ENCODE data around the gene PEAK1. TPM values are rescaled to one million over a fixed set of nuclear protein-coding genes. Genes with fewer than 3 reads are reported as not detected.
A peak's percentile ranks its signal among the peaks of the same experiment; 100 is the strongest.

PEAK1 gene
- 10 to 100 TPM; 16.2 to 16.6 TPM for total RNA-seq

DNA sequence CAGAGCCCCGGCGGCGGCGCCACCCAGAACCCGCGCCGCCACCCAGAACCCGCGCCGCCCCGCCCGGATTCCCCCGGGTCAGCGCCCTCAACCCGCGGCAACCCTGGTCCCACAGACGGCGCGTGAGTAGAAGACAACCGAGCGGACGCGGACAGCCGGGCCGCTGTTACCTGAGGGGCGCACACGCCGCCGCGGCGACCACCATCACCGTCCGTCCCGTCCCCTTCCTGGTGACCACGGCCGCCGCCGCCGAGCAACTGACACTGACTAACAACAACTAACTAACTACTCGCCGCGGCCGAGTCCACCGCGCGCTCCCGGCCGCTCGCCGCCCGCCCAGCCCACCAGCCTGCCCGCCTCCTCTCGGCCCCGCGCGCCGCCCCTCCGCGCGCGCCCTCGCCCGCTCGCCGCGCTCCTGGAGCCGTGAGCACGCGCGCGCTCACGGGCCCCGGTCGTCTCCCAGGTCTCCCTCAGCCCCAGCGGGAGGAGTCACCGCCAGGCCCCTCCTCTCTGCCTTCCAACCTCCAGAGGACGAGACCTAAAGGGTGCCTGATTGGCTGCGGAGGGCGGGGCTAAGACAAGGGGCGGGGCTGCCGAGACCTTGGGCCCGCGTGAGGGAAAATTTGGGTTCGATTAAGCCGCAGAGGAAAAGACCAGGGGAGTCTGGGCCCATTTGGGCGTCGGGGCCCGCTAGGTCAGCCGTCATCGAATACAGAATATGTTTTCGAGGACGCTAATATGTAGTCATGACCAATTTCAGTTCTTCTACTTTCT is at the start of gene PEAK1:
PEAK1 (minus strand) TSS at position 269 of the 774 bp plus-strand sequence. CDS start 238,178 bp downstream, outside the sequence.
- peak within 1 kb of the TSS; percentile 97 for H3K27ac Mint-ChIP-seq
- ATAC-seq (replicated peaks) = peak; percentile 99
- H3K27me3 Mint-ChIP-seq = no peaks in the 10 kb centered on the region
- peaks cover 12% of the 10 kb centered on the region for H3K4me1 Mint-ChIP-seq
- H3K4me3 Mint-ChIP-seq = peak within 1 kb of the TSS; percentile 99
- H3K36me3 Mint-ChIP-seq (ENCODE audit: low read depth) = peaks cover 1% of the 10 kb centered on the region
- H3K9me3 Mint-ChIP-seq = no peaks in the 10 kb centered on the region

GRCh38 chr15:77468896-77469295 is 49.0 kb upstream of the PEAK1 start:
- Mint-ChIP-seq H3K9me3 (no peaks in the 10 kb centered on the region), H3K4me1 (no peaks in the 10 kb centered on the region), H3K4me3 (no peak overlapping the region), H3K27ac (no peak overlapping the region), H3K36me3 (ENCODE audit: low read depth) (peaks cover 82% of the 10 kb centered on the region), H3K27me3 (no peaks in the 10 kb centered on the region)
- ATAC-seq (replicated peaks) = no peak

DNA sequence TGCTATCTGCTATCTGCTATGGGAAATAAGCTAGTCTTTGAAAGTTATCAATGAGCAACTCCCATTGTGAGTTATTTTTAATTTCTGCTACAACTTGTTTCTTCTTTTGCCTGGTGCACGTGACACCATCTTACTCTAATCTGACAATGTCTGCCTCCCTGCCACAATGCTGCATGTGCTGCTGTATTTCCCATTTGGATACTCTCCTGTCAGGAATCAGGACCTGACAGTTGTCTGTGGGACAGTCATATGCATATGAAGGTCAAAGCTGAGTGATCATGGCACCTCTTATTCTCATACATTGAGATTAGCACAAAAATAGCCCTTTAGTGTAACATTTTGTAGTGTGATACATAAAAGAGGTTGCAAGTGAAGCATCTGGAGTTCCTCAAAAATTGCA is 46.6 kb upstream of the PEAK1 start:
- ATAC-seq (replicated peaks) = no peak
- H3K36me3 Mint-ChIP-seq (ENCODE audit: low read depth) = peaks cover 59% of the 10 kb centered on the region
- no peaks in the 10 kb centered on the region for H3K9me3 Mint-ChIP-seq
- no peak overlapping the region for H3K27ac Mint-ChIP-seq
- no peaks in the 10 kb centered on the region for H3K4me1 Mint-ChIP-seq
- no peak overlapping the region for H3K4me3 Mint-ChIP-seq
- H3K27me3 Mint-ChIP-seq = no peaks in the 10 kb centered on the region

DNA sequence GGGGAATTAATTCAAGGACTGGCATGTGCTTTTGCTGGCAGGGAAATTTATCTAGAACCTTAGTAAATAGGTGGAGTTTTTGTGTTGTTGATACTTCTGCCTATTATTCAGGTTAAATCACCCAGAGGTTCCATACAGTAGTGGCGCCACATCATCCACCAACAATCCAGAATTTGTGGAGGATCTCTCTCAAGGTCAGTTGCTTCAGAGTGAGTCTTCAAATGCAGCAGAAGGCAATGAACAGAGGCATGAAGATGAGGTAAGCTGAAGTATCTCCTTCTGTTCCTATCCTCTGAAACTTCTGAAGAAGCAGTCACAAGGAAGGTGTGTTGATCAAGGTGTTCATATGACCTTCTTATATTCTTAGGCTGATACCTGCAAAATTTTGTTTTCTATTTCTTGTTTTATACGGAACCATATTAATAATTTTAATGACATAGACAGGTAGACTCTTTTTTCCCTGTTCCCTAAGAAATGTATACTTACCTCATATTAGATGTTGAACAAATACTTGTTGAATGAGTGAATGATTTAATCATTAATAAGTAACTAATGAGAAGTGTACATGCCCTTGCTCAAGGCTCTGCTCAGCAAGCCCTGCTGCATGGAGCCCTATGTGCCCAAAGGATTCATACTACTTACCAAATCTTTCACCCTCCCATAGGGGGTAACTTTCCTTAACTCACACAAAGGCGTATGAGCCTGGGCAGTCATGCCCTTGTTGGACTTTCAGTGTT is 44.4 kb upstream of the PEAK1 start:
- Mint-ChIP-seq H3K36me3 (ENCODE audit: low read depth) (peaks cover 61% of the 10 kb centered on the region), H3K27ac (no peak overlapping the region), H3K4me1 (peaks cover 5% of the 10 kb centered on the region), H3K4me3 (no peak overlapping the region), H3K9me3 (no peaks in the 10 kb centered on the region), H3K27me3 (no peaks in the 10 kb centered on the region)
- no peak for ATAC-seq (replicated peaks)

GRCh38 chr15:77461486-77461885 is 41.6 kb upstream of the PEAK1 start:
- H3K4me3 Mint-ChIP-seq = no peak overlapping the region
- peaks cover 41% of the 10 kb centered on the region for H3K36me3 Mint-ChIP-seq (ENCODE audit: low read depth)
- H3K4me1 Mint-ChIP-seq = peaks cover 16% of the 10 kb centered on the region
- ATAC-seq (replicated peaks) = no peak
- no peak overlapping the region for H3K27ac Mint-ChIP-seq
- no peaks in the 10 kb centered on the region for H3K27me3 Mint-ChIP-seq
- H3K9me3 Mint-ChIP-seq = no peaks in the 10 kb centered on the region

GRCh38 chr15:77459031-77459430 is 39.1 kb upstream of the PEAK1 start:
- H3K36me3 Mint-ChIP-seq (ENCODE audit: low read depth) = peaks cover 29% of the 10 kb centered on the region
- H3K4me1 Mint-ChIP-seq = peaks cover 23% of the 10 kb centered on the region
- H3K9me3 Mint-ChIP-seq = no peaks in the 10 kb centered on the region
- H3K4me3 Mint-ChIP-seq = no peak overlapping the region
- H3K27ac Mint-ChIP-seq = peak overlapping the region; percentile 14
- no peak for ATAC-seq (replicated peaks)
- H3K27me3 Mint-ChIP-seq = no peaks in the 10 kb centered on the region

GRCh38 chr15:77457905-77458265 is 38.0 kb upstream of the PEAK1 start:
- Mint-ChIP-seq H3K9me3 (no peaks in the 10 kb centered on the region), H3K27me3 (no peaks in the 10 kb centered on the region), H3K4me1 (peaks cover 23% of the 10 kb centered on the region), H3K27ac (no peak overlapping the region), H3K36me3 (ENCODE audit: low read depth) (peaks cover 29% of the 10 kb centered on the region), H3K4me3 (no peak overlapping the region)
- no peak for ATAC-seq (replicated peaks)

DNA sequence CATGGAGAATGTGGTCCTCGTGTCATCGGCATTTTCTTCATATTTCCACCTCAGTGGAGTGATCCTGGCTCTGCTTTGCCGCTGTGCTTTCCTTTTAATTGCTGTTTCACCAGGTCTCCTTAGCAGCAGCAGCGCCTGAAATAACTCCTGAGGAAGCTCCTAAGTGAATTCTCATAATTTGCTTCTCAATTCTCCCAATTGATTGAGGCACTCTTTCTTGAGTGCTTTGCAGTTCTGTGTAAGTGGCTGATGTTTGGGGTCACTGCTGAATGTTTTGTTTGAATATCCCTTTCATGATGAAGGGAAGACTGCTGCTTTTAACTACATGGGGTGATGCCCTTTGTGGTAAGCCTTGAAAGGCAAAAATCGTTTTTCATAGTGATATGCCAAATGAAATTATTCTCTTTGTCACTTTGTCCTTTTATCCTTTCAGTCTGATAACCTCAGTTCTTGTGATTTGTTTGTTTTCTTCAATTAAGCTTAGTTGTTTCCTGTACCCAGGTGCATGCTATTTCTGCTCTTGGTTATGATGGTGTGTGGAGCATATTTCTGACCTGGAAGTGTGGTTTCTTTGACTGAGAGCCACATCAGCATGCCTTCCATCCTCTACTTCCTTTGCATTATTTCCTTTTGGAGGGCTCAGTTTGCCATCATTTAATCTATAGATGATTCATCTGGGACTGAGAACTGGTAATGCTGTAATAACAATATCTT is 37.4 kb upstream of the PEAK1 start:
- Mint-ChIP-seq H3K4me1 (peaks cover 23% of the 10 kb centered on the region), H3K36me3 (ENCODE audit: low read depth) (peaks cover 29% of the 10 kb centered on the region), H3K4me3 (no peak overlapping the region), H3K27ac (no peak overlapping the region), H3K27me3 (no peaks in the 10 kb centered on the region), H3K9me3 (no peaks in the 10 kb centered on the region)
- ATAC-seq (replicated peaks) = peak; percentile 44

DNA sequence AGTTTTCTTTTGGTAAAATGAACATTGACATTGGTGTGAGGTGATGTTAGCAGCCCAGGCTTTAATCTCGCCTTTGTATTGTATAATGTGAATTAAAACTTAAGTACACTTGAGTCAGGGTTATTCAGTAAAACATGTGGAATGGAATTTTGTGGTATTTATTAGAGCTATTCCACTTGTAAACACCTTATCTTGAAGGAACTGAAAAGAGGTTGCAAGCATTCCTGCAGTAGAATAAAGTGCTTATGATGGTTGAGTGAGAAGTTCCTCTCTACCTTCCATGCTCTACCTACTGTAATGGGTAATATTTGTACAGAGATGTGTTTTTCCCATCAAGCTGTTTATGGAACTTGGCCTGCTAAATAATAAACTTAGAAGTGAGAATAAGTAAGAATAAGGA is 36.8 kb upstream of the PEAK1 start:
- Mint-ChIP-seq H3K4me3 (no peak overlapping the region), H3K4me1 (peaks cover 23% of the 10 kb centered on the region), H3K36me3 (ENCODE audit: low read depth) (peaks cover 29% of the 10 kb centered on the region), H3K27ac (no peak overlapping the region), H3K27me3 (no peaks in the 10 kb centered on the region), H3K9me3 (no peaks in the 10 kb centered on the region)
- no peak for ATAC-seq (replicated peaks)

DNA sequence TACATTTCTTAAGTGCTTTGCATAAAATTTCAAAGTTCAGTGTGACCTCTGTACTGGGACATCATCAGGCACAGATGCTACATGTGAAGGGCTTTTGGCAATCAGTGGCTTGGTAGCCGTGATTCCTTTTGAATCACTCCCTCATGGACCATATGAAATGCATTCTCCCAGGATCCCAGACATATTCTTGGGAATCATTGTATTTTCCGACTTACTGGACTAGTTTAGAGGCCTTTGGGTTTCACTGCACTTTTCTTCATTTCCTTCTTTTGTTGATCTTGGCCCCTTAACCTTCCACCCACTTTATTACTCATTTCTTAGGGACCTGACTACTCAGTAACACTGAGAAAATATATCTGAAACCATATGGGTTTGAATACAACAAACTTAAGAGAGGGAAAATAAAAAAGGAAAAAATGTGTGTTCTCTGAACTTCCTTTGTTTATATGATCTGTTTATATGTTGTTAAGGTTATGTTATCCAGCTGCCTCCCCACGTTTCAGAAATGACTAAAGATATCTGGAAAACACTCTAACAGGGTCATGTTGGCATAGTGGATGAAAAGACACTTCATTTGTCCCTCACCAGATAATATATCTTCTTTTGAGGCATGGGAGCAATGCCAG is 35.9 kb upstream of the PEAK1 start:
- Mint-ChIP-seq H3K27me3 (no peaks in the 10 kb centered on the region), H3K4me3 (no peak overlapping the region), H3K27ac (no peak overlapping the region), H3K4me1 (peaks cover 23% of the 10 kb centered on the region), H3K36me3 (ENCODE audit: low read depth) (peaks cover 21% of the 10 kb centered on the region), H3K9me3 (no peaks in the 10 kb centered on the region)
- ATAC-seq (replicated peaks) = peak; percentile 51

GRCh38 chr15:77454951-77455350 is 35.0 kb upstream of the PEAK1 start:
- Mint-ChIP-seq H3K27ac (no peak overlapping the region), H3K4me3 (no peak overlapping the region), H3K9me3 (no peaks in the 10 kb centered on the region), H3K27me3 (no peaks in the 10 kb centered on the region), H3K4me1 (peaks cover 19% of the 10 kb centered on the region), H3K36me3 (ENCODE audit: low read depth) (peaks cover 12% of the 10 kb centered on the region)
- no peak for ATAC-seq (replicated peaks)

GRCh38 chr15:77454265-77454664 is 34.4 kb upstream of the PEAK1 start:
- Mint-ChIP-seq H3K4me3 (no peak overlapping the region), H3K9me3 (no peaks in the 10 kb centered on the region), H3K27ac (no peak overlapping the region), H3K4me1 (peaks cover 18% of the 10 kb centered on the region), H3K36me3 (ENCODE audit: low read depth) (peaks cover 6% of the 10 kb centered on the region), H3K27me3 (no peaks in the 10 kb centered on the region)
- no peak for ATAC-seq (replicated peaks)

DNA sequence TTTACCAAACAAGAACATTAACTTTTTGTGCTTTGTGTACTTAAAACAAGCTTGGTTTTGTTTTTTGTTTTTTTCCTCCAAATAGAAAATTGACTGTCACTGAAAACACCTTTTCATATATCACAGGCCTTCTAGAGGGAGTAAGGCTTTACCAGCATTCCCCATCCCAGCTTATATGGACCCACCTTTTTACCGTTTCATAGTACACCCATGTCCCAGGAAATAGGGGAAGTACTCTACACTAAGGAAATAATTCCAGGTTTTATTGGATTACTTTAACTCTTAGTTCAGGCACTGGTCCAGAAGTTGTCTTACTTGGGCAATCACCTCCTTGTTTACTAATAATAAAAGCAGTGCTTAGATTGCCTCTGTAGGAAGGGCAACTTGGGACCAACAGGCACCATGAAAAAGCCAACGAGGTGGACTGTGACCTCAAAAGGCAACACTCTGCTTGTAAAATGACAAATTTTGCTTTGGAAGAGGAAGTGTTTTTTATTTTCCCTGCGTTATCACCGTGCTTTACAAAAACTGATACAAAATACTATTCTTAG is 27.0 kb upstream of the PEAK1 start:
- Mint-ChIP-seq H3K27me3 (no peaks in the 10 kb centered on the region), H3K27ac (no peak overlapping the region), H3K36me3 (ENCODE audit: low read depth) (peaks cover 18% of the 10 kb centered on the region), H3K9me3 (no peaks in the 10 kb centered on the region), H3K4me1 (no peaks in the 10 kb centered on the region), H3K4me3 (no peak overlapping the region)
- no peak for ATAC-seq (replicated peaks)

DNA sequence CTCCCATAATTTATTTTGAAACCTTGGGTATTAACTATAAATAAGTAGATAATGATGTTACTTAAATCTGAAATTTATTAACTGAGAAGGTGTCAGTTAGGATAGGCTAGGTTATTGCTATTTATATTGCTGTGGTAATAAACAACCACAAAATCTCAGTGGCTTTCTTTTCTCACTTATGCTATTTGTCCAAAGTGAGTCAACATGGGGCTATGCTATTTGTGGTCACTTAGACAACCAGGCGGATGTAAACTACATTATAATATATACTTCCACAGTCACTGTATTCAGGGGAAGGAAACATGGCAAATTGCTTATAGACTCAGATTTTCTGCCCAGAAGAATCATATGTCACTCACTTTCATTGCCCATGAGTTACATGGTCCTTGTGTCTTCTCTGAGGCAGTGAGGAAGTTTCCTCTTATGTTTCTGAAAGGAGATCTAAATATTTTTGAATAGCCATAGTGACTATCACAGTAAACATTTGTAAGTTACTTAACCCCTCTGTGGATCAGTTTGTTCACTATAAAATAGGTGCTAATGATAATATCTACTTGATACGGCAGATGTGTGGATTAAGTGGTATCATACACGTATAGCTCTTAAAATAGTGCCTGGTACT is 20.6 kb upstream of the PEAK1 start:
- H3K27me3 Mint-ChIP-seq = no peaks in the 10 kb centered on the region
- H3K36me3 Mint-ChIP-seq (ENCODE audit: low read depth) = no peaks in the 10 kb centered on the region
- H3K4me3 Mint-ChIP-seq = no peak overlapping the region
- H3K9me3 Mint-ChIP-seq = no peaks in the 10 kb centered on the region
- ATAC-seq (replicated peaks) = no peak
- H3K4me1 Mint-ChIP-seq = peaks cover 13% of the 10 kb centered on the region
- no peak overlapping the region for H3K27ac Mint-ChIP-seq

Measured in activated T-helper 17 cell treated with anti-CD3 and anti-CD28 coated beads, Interleukin-2, amount 50 U/mL, for 72 hours (primary cell).